ENCODE results near the gene HSFX3.
"Not testable (repeated sequence)": the region's sequence is repeated elsewhere in the genome, so short reads cannot be mapped to it uniquely, and the experiment has no call there.

Gene HSFX3

GRCh38 chrX:149531599-149531998 is 18.1 kb downstream of the HSFX3 start:
- Mint-ChIP-seq H3K4me1 (peaks cover 17% of the 10 kb centered on the region), H3K9me3 (no peaks in the 10 kb centered on the region), H3K27ac (peak overlapping the region; percentile 93), H3K27me3 (no peaks in the 10 kb centered on the region), H3K4me3 (no peak overlapping the region), H3K36me3 (peaks cover 3% of the 10 kb centered on the region)

DNA sequence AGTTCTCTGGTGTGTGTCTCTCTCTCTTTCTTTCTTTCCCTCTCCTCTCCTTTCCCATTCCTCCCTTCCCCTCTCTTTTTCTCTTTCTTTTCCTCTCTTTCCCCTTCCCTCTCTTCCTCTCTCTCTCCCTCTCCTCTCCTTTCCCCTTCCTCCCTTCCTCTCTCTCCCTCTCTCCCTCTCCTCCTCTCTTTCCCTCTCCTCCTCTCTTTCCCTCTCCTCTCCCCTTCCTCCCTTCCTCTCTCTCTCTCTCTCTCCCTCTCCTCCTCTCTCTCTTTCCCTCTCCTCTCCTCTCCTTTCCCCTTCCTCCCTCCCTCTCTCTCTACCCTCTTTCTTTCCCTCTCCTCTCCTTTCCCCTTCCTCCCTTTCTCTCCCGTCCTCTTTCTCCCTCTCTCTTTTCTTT is 21.3 kb downstream of the HSFX3 start:
- H3K27ac Mint-ChIP-seq, result no peak overlapping the region
- no peaks in the 10 kb centered on the region for H3K27me3 Mint-ChIP-seq
- H3K4me3 Mint-ChIP-seq, result no peak overlapping the region
- H3K4me1 Mint-ChIP-seq, result peaks cover 17% of the 10 kb centered on the region
- H3K9me3 Mint-ChIP-seq, result no peaks in the 10 kb centered on the region
- peaks cover 1% of the 10 kb centered on the region for H3K36me3 Mint-ChIP-seq

- H3K4me1 Mint-ChIP-seq, result peaks cover 18% of the 10 kb centered on the region
- H3K27ac Mint-ChIP-seq, result no peak overlapping the region
- H3K27me3 Mint-ChIP-seq, result no peaks in the 10 kb centered on the region
- H3K36me3 Mint-ChIP-seq, result peaks cover 1% of the 10 kb centered on the region
- H3K9me3 Mint-ChIP-seq, result no peaks in the 10 kb centered on the region
- H3K4me3 Mint-ChIP-seq, result no peak overlapping the region
Measured at GRCh38 chrX:149527705-149528104, 22.0 kb downstream of the HSFX3 start.

DNA sequence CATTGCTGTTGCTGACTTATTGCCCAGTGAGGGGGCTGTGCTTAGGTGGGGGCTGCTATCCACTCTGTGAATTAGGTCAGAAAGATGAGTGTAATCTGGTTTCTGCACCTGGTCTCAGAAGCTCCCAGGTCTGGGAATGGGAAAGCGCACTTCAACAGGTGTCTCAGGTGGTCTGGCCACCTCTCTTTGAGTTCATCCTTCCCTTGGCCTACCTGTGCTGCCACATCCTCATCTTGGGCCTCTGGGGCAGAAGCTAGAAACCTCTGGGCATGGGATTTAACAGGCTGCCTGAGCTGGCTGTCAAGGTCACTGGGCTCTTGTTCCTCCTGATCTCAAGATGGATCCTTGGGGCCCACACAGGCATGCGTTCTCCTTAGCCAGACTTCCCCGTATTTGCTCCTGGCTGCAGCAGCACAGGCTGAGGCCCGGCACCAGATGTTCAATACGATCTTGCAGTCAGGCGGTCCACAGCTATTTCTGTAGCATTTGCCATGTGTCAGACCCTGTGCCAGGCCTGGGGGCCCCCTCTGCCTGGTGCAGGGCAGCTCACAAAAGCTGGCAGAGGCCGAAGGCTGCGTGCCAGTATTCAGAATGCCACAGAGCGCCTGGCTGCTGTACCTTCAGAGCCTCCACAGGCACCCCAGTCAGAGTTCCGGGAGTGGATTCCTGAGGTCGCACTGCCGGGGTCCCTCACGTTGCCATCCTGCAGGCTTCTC is 23.2 kb downstream of the HSFX3 start:
- H3K27me3 Mint-ChIP-seq, H3K36me3 Mint-ChIP-seq, H3K4me3 Mint-ChIP-seq, H3K9me3 Mint-ChIP-seq: not testable (repeated sequence)
- Mint-ChIP-seq H3K4me1 (peaks cover 21% of the 10 kb centered on the region), H3K27ac (peak overlapping the region; percentile 51)

DNA sequence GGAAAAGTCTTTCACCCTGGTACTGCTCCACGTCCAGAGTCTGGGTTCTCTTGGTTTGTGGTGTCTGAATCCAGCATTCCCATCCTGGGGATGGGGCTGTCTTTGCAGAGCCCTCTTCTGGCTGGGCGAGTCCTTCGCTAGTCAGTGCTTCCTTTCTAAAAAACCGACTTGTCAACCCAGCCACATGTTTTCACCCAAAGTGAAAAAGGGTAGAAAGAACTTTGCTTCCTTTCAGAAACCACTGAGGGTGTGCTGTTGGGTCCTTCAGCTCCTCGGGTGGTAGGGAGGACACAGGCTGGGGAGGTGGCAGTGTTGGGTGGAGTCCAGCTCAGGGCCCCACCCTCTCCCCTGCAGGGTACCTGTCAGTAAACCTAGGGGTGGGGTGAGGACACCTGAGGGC is 23.8 kb downstream of the HSFX3 start:
- H3K36me3 Mint-ChIP-seq, H3K9me3 Mint-ChIP-seq, H3K4me3 Mint-ChIP-seq, H3K27ac Mint-ChIP-seq, H3K27me3 Mint-ChIP-seq: not testable (repeated sequence)
- peaks cover 23% of the 10 kb centered on the region for H3K4me1 Mint-ChIP-seq

DNA sequence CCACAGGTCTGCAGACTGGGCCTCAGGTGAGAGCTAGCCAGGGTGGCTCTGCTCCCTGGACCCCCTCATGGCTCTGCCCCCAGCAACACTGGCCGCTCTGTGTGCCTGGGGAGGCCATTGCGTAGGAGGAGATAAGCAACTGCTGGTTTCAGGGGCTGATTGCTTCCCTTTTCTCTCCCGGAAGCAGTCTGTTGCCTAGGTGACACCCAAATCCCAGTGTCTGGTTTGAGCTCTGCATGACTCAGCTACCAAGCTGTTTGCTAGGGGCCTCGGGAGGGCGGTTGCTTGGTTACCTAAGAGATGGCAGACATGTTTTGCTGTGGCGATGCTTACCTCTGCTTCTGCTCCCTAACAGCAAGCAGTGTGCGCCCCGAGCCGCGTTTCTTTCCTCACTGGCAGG is 24.3 kb downstream of the HSFX3 start:
- not testable (repeated sequence) for H3K4me3 Mint-ChIP-seq, H3K36me3 Mint-ChIP-seq, H3K27ac Mint-ChIP-seq, H3K27me3 Mint-ChIP-seq, H3K9me3 Mint-ChIP-seq
- peaks cover 28% of the 10 kb centered on the region for H3K4me1 Mint-ChIP-seq

DNA sequence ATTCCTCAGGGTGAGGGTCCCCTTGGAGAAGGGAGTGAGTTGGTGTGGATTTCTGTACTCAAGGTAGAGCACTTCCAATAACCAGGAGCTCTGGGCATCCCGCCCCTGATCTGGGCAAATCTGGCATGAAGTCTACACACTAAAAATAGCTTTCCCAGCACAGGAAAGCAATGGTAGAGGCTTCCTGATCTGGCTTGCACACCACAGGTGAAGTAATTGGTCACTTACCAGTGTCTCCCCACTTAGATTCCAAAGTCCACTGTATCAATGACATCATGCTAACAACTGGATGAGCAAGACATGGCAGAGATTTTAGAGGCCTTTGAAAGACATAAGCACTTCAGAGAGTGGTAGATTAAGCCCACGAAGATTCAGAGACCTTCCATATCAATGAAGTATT is 26.8 kb downstream of the HSFX3 start:
- no peak overlapping the region for H3K27ac Mint-ChIP-seq
- H3K4me1 Mint-ChIP-seq, result peaks cover 30% of the 10 kb centered on the region
- no peaks in the 10 kb centered on the region for H3K27me3 Mint-ChIP-seq
- H3K36me3 Mint-ChIP-seq, result no peaks in the 10 kb centered on the region
- no peaks in the 10 kb centered on the region for H3K9me3 Mint-ChIP-seq
- no peak overlapping the region for H3K4me3 Mint-ChIP-seq

- Mint-ChIP-seq H3K27me3 (no peaks in the 10 kb centered on the region), H3K27ac (no peak overlapping the region), H3K4me3 (peak overlapping the region; percentile 53), H3K9me3 (no peaks in the 10 kb centered on the region), H3K4me1 (peaks cover 30% of the 10 kb centered on the region), H3K36me3 (no peaks in the 10 kb centered on the region)
Measured at GRCh38 chrX:149521438-149521837, 28.3 kb downstream of the HSFX3 start.

DNA sequence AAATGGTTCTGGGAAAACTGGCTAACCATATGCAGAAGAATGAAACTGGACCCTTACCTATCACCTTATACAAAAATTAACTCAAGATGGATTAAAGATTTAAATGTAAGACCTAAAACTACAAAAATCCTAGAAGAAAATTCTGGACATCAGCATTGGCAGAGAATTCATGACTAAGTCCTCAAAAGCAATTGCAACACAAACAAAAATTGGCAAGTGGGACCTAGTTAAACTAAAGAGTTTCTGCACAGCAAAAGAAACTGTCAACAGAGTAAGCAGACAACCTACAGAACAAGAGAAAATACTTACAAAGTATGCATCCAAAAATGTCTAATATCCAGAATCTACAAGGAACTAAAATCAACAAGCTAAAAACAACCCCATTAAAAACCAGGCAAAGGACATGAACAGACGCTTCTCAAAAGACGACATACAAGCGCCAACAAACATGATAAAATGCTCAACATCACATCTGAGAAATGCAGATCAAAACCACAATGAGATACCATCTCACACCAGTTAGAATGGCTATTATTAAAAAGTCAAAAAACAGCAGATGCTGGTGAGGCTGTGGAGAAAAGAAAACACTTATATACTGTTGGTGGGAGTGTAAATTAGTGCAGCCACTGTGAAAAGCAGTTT is 29.0 kb downstream of the HSFX3 start:
- Mint-ChIP-seq H3K27ac (peak overlapping the region; percentile 23), H3K4me3 (peak overlapping the region; percentile 33), H3K4me1 (peaks cover 33% of the 10 kb centered on the region)
- not testable (repeated sequence) for H3K36me3 Mint-ChIP-seq, H3K9me3 Mint-ChIP-seq, H3K27me3 Mint-ChIP-seq

DNA sequence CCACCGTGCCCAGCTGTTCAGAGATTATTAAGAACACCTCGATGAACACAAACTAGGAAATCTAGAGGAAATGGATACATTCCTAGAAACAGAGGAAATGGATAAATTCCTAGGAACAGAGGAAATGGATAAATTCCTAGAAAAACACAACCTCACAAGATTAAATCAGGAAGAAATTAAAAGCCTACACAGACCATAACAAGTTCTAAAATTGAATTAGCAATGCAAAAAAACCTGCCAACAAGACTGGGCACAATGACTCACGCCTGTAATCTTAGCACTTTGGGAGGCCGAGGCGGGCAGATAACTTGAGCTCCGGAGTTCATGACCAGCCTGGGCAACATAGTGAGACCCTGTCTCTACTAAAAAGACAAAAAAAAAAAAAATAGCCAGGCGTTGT is 31.5 kb downstream of the HSFX3 start:
- Mint-ChIP-seq H3K4me3 (no peak overlapping the region), H3K9me3 (no peaks in the 10 kb centered on the region), H3K27me3 (no peaks in the 10 kb centered on the region), H3K36me3 (no peaks in the 10 kb centered on the region), H3K4me1 (peaks cover 33% of the 10 kb centered on the region), H3K27ac (no peak overlapping the region)

DNA sequence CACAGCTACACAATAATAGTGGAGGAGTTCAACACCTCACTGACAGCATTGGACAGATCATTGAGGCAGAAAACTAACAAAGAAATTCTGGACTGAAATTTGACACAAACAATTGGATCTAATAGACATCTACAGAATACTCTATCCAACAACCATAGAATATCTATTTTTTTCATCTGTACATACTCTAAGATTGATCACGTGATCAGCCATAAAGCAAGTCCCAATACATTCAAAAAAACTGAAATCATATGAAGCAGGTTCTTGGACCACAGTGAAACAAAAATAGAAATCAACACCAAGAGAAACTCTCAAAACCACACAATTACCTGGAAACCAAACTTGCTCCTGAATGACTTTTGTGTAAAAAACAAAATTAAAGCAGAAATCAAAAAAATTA is 32.4 kb downstream of the HSFX3 start:
- H3K36me3 Mint-ChIP-seq, result no peaks in the 10 kb centered on the region
- H3K4me1 Mint-ChIP-seq, result peaks cover 30% of the 10 kb centered on the region
- no peak overlapping the region for H3K4me3 Mint-ChIP-seq
- H3K27ac Mint-ChIP-seq, result no peak overlapping the region
- no peaks in the 10 kb centered on the region for H3K9me3 Mint-ChIP-seq
- no peaks in the 10 kb centered on the region for H3K27me3 Mint-ChIP-seq

DNA sequence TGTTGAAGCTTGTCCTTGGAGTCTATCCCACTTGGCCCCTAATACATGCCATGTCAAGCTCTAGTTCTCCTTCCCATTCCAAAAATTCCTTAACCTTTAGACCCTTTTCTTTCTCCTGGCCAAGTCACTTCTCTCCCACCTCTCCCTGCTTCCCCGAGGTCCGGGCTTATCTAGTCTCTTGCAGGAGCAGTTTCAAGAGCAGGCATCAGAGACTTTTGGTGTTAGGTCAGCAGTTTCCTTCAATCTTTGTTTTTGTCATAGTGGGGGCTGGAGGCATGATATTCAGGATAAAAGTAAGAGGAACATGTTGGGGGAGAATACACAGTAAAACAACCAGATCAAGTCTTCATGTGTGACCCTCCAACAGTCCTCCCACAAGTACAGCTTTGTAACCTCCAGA is 33.1 kb downstream of the HSFX3 start:
- no peak overlapping the region for H3K4me3 Mint-ChIP-seq
- H3K27ac Mint-ChIP-seq, result no peak overlapping the region
- no peaks in the 10 kb centered on the region for H3K9me3 Mint-ChIP-seq
- H3K36me3 Mint-ChIP-seq, result no peaks in the 10 kb centered on the region
- H3K27me3 Mint-ChIP-seq, result no peaks in the 10 kb centered on the region
- H3K4me1 Mint-ChIP-seq, result peaks cover 26% of the 10 kb centered on the region

DNA sequence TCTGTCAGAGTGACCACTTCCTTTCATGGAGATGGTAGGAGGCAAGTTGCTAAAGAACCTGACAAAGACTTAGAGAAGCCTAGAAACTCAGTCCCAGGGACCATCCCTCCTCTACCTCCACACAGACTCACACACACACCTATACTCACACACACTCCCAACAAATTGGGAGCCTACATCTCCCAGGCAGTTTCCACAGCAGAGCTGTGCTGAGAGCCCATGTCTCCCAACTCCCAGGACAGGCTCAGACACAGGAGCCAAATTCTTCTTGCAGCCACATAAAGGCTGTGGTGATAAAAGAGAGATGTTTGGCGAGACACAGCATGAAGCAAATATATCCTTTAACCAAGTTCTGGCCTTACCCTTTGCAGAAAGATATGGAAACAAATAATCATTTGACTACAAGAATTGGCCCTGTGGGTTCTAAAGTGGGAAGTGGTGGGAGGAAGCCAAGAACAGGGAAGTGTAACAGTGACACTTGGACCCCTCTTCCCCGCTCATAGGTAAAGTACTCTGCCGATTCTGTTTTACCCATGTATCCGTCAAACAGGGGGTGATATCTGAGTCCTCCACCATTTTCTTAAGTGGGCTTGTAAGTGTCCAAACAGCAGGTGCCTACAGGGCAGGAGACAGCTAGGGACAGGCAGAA is 33.6 kb downstream of the HSFX3 start:
- Mint-ChIP-seq H3K27ac (no peak overlapping the region), H3K4me3 (no peak overlapping the region), H3K4me1 (peaks cover 21% of the 10 kb centered on the region), H3K27me3 (no peaks in the 10 kb centered on the region), H3K9me3 (no peaks in the 10 kb centered on the region), H3K36me3 (no peaks in the 10 kb centered on the region)

GRCh38 chrX:149513825-149514428 is 35.8 kb downstream of the HSFX3 start:
- Mint-ChIP-seq H3K9me3 (no peaks in the 10 kb centered on the region), H3K4me1 (peaks cover 11% of the 10 kb centered on the region), H3K36me3 (no peaks in the 10 kb centered on the region), H3K27me3 (no peaks in the 10 kb centered on the region), H3K27ac (no peak overlapping the region), H3K4me3 (no peak overlapping the region)

DNA sequence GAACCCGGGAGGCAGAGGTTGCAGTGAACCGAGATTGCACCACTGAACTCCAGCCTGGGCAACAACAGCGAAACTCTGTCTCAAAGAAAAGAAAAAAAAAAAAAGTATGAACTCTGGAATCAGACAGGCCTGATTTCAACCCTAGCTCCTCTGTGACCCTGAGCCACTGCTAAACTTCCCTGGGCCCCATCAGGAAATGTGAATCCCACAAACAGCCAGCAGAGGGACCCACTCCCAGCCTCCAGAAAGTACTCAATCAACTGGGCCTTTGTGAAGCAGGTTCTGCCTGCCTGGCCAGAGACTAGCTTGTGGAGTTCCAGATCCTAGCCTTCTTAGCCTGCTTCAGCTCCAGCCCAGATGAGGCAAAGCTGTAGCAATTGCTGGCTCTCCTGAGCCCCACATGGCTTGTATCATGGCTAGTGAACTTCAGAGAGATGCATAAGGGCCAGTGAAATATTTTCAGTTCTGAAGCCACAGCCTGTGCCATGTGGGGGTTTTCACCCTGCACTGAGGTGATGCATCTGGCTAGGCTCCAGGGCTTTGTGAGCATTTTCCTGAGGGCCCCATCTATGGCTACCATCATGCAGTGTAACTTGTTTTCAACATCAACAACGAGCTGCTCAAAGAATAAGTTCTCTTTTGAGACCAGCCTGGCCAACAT is 37.4 kb downstream of the HSFX3 start:
- H3K4me1 Mint-ChIP-seq, result peaks cover 11% of the 10 kb centered on the region
- H3K27ac Mint-ChIP-seq, result no peak overlapping the region
- H3K9me3 Mint-ChIP-seq, result no peaks in the 10 kb centered on the region
- H3K27me3 Mint-ChIP-seq, result no peaks in the 10 kb centered on the region
- no peaks in the 10 kb centered on the region for H3K36me3 Mint-ChIP-seq
- no peak overlapping the region for H3K4me3 Mint-ChIP-seq

DNA sequence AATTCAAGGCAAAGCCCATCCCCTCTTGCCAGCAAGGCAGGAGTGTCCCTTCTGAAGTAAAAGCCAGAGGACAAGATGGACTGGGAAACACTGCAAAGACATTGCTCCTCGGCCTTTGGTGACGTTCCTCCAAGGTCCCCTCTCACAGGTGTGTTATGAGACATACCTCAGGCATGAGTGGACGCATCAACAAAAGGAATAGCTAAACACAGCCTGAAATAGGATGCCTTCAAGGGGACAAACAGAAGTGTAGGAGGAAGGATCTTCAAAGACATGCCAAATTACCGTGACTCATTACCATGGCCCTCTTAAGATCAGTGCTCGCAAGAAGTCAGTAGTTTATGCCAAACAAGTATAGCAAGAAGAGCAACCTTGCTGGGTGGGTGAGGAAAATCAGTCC is 38.6 kb downstream of the HSFX3 start:
- Mint-ChIP-seq H3K27me3 (no peaks in the 10 kb centered on the region), H3K36me3 (no peaks in the 10 kb centered on the region), H3K4me3 (no peak overlapping the region), H3K27ac (no peak overlapping the region), H3K9me3 (no peaks in the 10 kb centered on the region), H3K4me1 (peaks cover 5% of the 10 kb centered on the region)

All from activated naive CD4-positive, alpha-beta T cell treated with anti-CD3 and anti-CD28 coated beads, Interleukin-2, amount 50 U/mL, for 24 hours (primary cell).